ENCODE results near the gene LBX2. TPM values are rescaled to one million over a fixed set of nuclear protein-coding genes. Genes with fewer than 3 reads are reported as not detected.

The LBX2 gene
- total and polyA plus RNA-seq, 4 donors: 0.84 to 2.8 (median 2.5) TPM

DNA sequence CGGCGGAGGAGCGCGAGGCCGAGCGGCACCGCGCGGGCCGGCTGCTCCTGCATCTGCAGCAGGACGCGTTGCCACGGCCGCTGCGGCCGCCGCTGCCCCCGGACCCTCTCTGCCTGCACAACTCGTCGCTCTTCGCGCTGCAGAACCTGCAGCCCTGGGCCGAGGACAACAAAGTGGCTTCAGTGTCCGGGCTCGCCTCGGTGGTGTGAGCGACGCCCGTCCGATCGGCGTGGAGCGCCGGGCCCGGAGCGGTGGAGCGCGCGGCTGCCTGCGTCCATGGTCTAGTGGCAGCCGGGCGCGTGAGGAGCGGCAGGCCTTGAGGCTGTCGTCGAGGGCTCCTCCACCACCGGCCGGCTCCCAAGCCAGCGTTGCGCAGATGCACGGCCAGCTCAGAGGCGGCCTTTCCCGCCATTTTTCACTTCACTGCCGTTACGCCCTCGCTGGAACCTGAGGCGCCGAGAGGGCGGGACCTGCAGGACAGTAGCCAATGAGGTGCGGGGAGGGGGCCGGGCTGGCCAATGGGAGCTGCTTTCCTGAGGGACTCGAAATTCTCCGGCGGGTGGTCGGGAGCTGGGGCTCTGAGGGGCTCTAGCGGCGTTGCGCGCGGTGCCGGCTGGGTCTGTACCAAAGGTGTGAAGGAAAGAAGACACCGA lies 16.7 kb upstream of the LBX2 start:
- Histone ChIP-seq H3K36me3 (ENCODE audit: control insufficient read depth in 4 of 4, insufficient read depth in 3 of 4, low read depth in 1 of 4, low read length in 3 of 4) (no peaks in the 10 kb centered on the region), H3K4me1 (ENCODE audit: control insufficient read depth in 4 of 4, insufficient read depth in 4 of 4, low read length in 3 of 4) (peaks cover 9 to 19% (median 13%) of the 10 kb centered on the region in 4 donors), H3K9me3 (ENCODE audit: control insufficient read depth in 4 of 4, low read length in 3 of 4) (no peaks in the 10 kb centered on the region), H3K27me3 (ENCODE audit: control insufficient read depth in 4 of 4, insufficient read depth in 4 of 4, low read length in 3 of 4) (peaks cover 11 to 30% (median 13%) of the 10 kb centered on the region in 4 donors), H3K9ac (ENCODE audit: low read depth in 1 of 2, low read length in 2 of 2) (no peak overlapping the region), H3K4me3 (ENCODE audit: low read depth in 1 of 3, low read length in 3 of 3) (peak overlapping the region in 2 of 3 donors; percentile 19 to 26), H3K27ac (ENCODE audit: low read depth in 1 of 2, low read length in 2 of 2) (no peak overlapping the region)
- WGBS: 11% methylated on average over 72 of the region's 72 CpGs
- TF ChIP-seq, protein P1, sequence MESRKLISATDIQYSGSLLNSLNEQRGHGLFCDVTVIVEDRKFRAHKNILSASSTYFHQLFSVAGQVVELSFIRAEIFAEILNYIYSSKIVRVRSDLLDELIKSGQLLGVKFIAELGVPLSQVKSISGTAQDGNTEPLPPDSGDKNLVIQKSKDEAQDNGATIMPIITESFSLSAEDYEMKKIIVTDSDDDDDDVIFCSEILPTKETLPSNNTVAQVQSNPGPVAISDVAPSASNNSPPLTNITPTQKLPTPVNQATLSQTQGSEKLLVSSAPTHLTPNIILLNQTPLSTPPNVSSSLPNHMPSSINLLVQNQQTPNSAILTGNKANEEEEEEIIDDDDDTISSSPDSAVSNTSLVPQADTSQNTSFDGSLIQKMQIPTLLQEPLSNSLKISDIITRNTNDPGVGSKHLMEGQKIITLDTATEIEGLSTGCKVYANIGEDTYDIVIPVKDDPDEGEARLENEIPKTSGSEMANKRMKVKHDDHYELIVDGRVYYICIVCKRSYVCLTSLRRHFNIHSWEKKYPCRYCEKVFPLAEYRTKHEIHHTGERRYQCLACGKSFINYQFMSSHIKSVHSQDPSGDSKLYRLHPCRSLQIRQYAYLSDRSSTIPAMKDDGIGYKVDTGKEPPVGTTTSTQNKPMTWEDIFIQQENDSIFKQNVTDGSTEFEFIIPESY (IDR thresholded peaks at IDR 0.05): no peak
- TF ChIP-seq FOXA2 (IDR thresholded peaks at IDR 0.05) (no peak), NR2F2 (IDR thresholded peaks at IDR 0.05) (no peak), TAF1 (conservative IDR thresholded peaks at IDR 0.05) (no peak), EGR1 (IDR thresholded peaks at IDR 0.05; ENCODE audit: low read depth in 2 of 2) (no peak), FOXA1 (IDR thresholded peaks at IDR 0.05) (no peak), RXRA (IDR thresholded peaks at IDR 0.05) (no peak), YY1 (IDR thresholded peaks at IDR 0.05) (no peak), HNF4A (conservative IDR thresholded peaks at IDR 0.05) (no peak)
- TF ChIP-seq, protein P2, sequence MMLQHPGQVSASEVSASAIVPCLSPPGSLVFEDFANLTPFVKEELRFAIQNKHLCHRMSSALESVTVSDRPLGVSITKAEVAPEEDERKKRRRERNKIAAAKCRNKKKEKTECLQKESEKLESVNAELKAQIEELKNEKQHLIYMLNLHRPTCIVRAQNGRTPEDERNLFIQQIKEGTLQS (IDR thresholded peaks at IDR 0.05): no peak
- TF ChIP-seq, protein P3, sequence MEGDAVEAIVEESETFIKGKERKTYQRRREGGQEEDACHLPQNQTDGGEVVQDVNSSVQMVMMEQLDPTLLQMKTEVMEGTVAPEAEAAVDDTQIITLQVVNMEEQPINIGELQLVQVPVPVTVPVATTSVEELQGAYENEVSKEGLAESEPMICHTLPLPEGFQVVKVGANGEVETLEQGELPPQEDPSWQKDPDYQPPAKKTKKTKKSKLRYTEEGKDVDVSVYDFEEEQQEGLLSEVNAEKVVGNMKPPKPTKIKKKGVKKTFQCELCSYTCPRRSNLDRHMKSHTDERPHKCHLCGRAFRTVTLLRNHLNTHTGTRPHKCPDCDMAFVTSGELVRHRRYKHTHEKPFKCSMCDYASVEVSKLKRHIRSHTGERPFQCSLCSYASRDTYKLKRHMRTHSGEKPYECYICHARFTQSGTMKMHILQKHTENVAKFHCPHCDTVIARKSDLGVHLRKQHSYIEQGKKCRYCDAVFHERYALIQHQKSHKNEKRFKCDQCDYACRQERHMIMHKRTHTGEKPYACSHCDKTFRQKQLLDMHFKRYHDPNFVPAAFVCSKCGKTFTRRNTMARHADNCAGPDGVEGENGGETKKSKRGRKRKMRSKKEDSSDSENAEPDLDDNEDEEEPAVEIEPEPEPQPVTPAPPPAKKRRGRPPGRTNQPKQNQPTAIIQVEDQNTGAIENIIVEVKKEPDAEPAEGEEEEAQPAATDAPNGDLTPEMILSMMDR (IDR thresholded peaks at IDR 0.05; ENCODE audit: low read depth, low read length, missing input control): no peak
- TF ChIP-seq, protein P4, sequence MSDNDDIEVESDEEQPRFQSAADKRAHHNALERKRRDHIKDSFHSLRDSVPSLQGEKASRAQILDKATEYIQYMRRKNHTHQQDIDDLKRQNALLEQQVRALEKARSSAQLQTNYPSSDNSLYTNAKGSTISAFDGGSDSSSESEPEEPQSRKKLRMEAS (IDR thresholded peaks at IDR 0.05): no peak
- TF ChIP-seq, protein P5, sequence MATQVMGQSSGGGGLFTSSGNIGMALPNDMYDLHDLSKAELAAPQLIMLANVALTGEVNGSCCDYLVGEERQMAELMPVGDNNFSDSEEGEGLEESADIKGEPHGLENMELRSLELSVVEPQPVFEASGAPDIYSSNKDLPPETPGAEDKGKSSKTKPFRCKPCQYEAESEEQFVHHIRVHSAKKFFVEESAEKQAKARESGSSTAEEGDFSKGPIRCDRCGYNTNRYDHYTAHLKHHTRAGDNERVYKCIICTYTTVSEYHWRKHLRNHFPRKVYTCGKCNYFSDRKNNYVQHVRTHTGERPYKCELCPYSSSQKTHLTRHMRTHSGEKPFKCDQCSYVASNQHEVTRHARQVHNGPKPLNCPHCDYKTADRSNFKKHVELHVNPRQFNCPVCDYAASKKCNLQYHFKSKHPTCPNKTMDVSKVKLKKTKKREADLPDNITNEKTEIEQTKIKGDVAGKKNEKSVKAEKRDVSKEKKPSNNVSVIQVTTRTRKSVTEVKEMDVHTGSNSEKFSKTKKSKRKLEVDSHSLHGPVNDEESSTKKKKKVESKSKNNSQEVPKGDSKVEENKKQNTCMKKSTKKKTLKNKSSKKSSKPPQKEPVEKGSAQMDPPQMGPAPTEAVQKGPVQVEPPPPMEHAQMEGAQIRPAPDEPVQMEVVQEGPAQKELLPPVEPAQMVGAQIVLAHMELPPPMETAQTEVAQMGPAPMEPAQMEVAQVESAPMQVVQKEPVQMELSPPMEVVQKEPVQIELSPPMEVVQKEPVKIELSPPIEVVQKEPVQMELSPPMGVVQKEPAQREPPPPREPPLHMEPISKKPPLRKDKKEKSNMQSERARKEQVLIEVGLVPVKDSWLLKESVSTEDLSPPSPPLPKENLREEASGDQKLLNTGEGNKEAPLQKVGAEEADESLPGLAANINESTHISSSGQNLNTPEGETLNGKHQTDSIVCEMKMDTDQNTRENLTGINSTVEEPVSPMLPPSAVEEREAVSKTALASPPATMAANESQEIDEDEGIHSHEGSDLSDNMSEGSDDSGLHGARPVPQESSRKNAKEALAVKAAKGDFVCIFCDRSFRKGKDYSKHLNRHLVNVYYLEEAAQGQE (IDR thresholded peaks at IDR 0.05): no peak
- DNase-seq (ENCODE audit: low spot score): peak; percentile 85
